Measurements from ENCODE around the gene RAD21L1.
"Not testable (repeated sequence)": the region's sequence is repeated elsewhere in the genome, so short reads cannot be mapped to it uniquely, and the experiment has no call there.

The RAD21L1 gene

GRCh38 chr20:1205802-1206201, 20.0 kb upstream of the RAD21L1 start:
- H3K9me3 Mint-ChIP-seq, result no peaks in the 10 kb centered on the region

GRCh38 chr20:1206366-1207148, 19.3 kb upstream of the RAD21L1 start:
- H3K36me3 Mint-ChIP-seq (ENCODE audit: low read depth), result no peaks in the 10 kb centered on the region
- H3K27ac Mint-ChIP-seq, result no peak overlapping the region
- intact Hi-C loops (cut with micrococcal nuclease), result loop anchor here (10.0 kb wide), 1 partner anchor 392 kb away; no protein-coding TSS in a partner anchor
- H3K9me3 Mint-ChIP-seq, result no peaks in the 10 kb centered on the region
- no peaks in the 10 kb centered on the region for H3K4me1 Mint-ChIP-seq (ENCODE audit: low read depth)
- H3K27me3 Mint-ChIP-seq, result peaks cover 19% of the 10 kb centered on the region
- H3K4me3 Mint-ChIP-seq, result no peak overlapping the region

More at GRCh38 chr20:1205802-1206201, 20.0 kb upstream of the RAD21L1 start:
- Mint-ChIP-seq H3K4me1 (ENCODE audit: low read depth) (no peaks in the 10 kb centered on the region), H3K4me3 (no peak overlapping the region), H3K27ac (no peak overlapping the region), H3K36me3 (ENCODE audit: low read depth) (no peaks in the 10 kb centered on the region), H3K27me3 (peaks cover 16% of the 10 kb centered on the region)
- intact Hi-C loops (cut with micrococcal nuclease), result loop anchor here (10.0 kb wide), 1 partner anchor 391 kb away; no protein-coding TSS in a partner anchor

- Mint-ChIP-seq H3K4me3 (no peak overlapping the region), H3K27ac (no peak overlapping the region), H3K4me1 (ENCODE audit: low read depth) (no peaks in the 10 kb centered on the region), H3K27me3 (peaks cover 26% of the 10 kb centered on the region), H3K36me3 (ENCODE audit: low read depth) (no peaks in the 10 kb centered on the region), H3K9me3 (no peaks in the 10 kb centered on the region)
- intact Hi-C loops (cut with micrococcal nuclease), result loop anchor here (10.0 kb wide), 1 partner anchor 393 kb away; no protein-coding TSS in a partner anchor
Measured at GRCh38 chr20:1207293-1207878, 18.5 kb upstream of the RAD21L1 start.

- Mint-ChIP-seq H3K9me3 (no peaks in the 10 kb centered on the region), H3K4me1 (ENCODE audit: low read depth) (no peaks in the 10 kb centered on the region), H3K27me3 (peaks cover 33% of the 10 kb centered on the region), H3K27ac (no peak overlapping the region), H3K36me3 (ENCODE audit: low read depth) (no peaks in the 10 kb centered on the region), H3K4me3 (no peak overlapping the region)
- intact Hi-C loops (cut with micrococcal nuclease), result loop anchor here (10.0 kb wide), 1 partner anchor 395 kb away; no protein-coding TSS in a partner anchor
Measured at GRCh38 chr20:1209447-1210387, 16.1 kb upstream of the RAD21L1 start.

- Mint-ChIP-seq H3K9me3 (no peaks in the 10 kb centered on the region), H3K27ac (no peak overlapping the region), H3K4me1 (ENCODE audit: low read depth) (peaks cover 2% of the 10 kb centered on the region), H3K27me3 (peaks cover 34% of the 10 kb centered on the region), H3K36me3 (ENCODE audit: low read depth) (no peaks in the 10 kb centered on the region), H3K4me3 (no peak overlapping the region)
- intact Hi-C loops (cut with micrococcal nuclease), result no loop called here
Measured at GRCh38 chr20:1210501-1210900, 15.3 kb upstream of the RAD21L1 start.

- Mint-ChIP-seq H3K36me3 (ENCODE audit: low read depth) (no peaks in the 10 kb centered on the region), H3K4me1 (ENCODE audit: low read depth) (peaks cover 12% of the 10 kb centered on the region), H3K9me3 (no peaks in the 10 kb centered on the region), H3K27me3 (peaks cover 37% of the 10 kb centered on the region), H3K27ac (no peak overlapping the region), H3K4me3 (no peak overlapping the region)
- intact Hi-C loops (cut with micrococcal nuclease), result no loop called here
Measured at GRCh38 chr20:1212023-1212422, 13.8 kb upstream of the RAD21L1 start.

- Mint-ChIP-seq H3K27me3 (peaks cover 42% of the 10 kb centered on the region), H3K4me3 (no peak overlapping the region), H3K4me1 (ENCODE audit: low read depth) (peaks cover 12% of the 10 kb centered on the region), H3K36me3 (ENCODE audit: low read depth) (no peaks in the 10 kb centered on the region), H3K27ac (no peak overlapping the region), H3K9me3 (no peaks in the 10 kb centered on the region)
- intact Hi-C loops (cut with micrococcal nuclease), result no loop called here
Measured at GRCh38 chr20:1212607-1213396, 13.0 kb upstream of the RAD21L1 start.

GRCh38 chr20:1214838-1215261, 11.0 kb upstream of the RAD21L1 start:
- no peak overlapping the region for H3K4me3 Mint-ChIP-seq
- peaks cover 52% of the 10 kb centered on the region for H3K27me3 Mint-ChIP-seq
- no peaks in the 10 kb centered on the region for H3K36me3 Mint-ChIP-seq (ENCODE audit: low read depth)
- H3K9me3 Mint-ChIP-seq, result no peaks in the 10 kb centered on the region
- intact Hi-C loops (cut with micrococcal nuclease), result no loop called here
- H3K4me1 Mint-ChIP-seq (ENCODE audit: low read depth), result peaks cover 12% of the 10 kb centered on the region
- no peak overlapping the region for H3K27ac Mint-ChIP-seq

- no peak overlapping the region for H3K27ac Mint-ChIP-seq
- intact Hi-C loops (cut with micrococcal nuclease), result no loop called here
- H3K27me3 Mint-ChIP-seq, result peaks cover 53% of the 10 kb centered on the region
- no peaks in the 10 kb centered on the region for H3K36me3 Mint-ChIP-seq (ENCODE audit: low read depth)
- no peak overlapping the region for H3K4me3 Mint-ChIP-seq
- no peaks in the 10 kb centered on the region for H3K9me3 Mint-ChIP-seq
- peaks cover 12% of the 10 kb centered on the region for H3K4me1 Mint-ChIP-seq (ENCODE audit: low read depth)
Measured at GRCh38 chr20:1215386-1216170, 10.3 kb upstream of the RAD21L1 start.

GRCh38 chr20:1216527-1217427, 9.1 kb upstream of the RAD21L1 start:
- H3K9me3 Mint-ChIP-seq; H3K27ac Mint-ChIP-seq; intact Hi-C loops (cut with micrococcal nuclease); H3K4me3 Mint-ChIP-seq; H3K36me3 Mint-ChIP-seq (ENCODE audit: low read depth): not testable (repeated sequence)
- peaks cover 56% of the 10 kb centered on the region for H3K27me3 Mint-ChIP-seq
- H3K4me1 Mint-ChIP-seq (ENCODE audit: low read depth), result peaks cover 12% of the 10 kb centered on the region

- H3K27ac Mint-ChIP-seq; H3K36me3 Mint-ChIP-seq (ENCODE audit: low read depth); intact Hi-C loops (cut with micrococcal nuclease); H3K4me3 Mint-ChIP-seq; H3K9me3 Mint-ChIP-seq: not testable (repeated sequence)
- Mint-ChIP-seq H3K4me1 (ENCODE audit: low read depth) (peaks cover 12% of the 10 kb centered on the region), H3K27me3 (peaks cover 64% of the 10 kb centered on the region)
Measured at GRCh38 chr20:1222750-1223149, 3.1 kb upstream of the RAD21L1 start.

Measured in dendritic cell treated with granulocyte-macrophage colony-stimulating factor and Interleukin-4, amounts not matched to agents 40 ng/mL and 50 ng/mL, for 4 days (primary cell).